Thyroid gland (tissue), 4 donors: Measurements from ENCODE around the gene MLXIPL. TPM values are rescaled to one million over a fixed set of nuclear protein-coding genes. Genes with fewer than 3 reads are reported as not detected.

Experiments used
- DNase-seq, 2 donors: peaks; one replicate each; pipeline ENCODE4 v3.0.0-alpha.2; 2019
- H3K27ac ChIP-seq, 3 donors: fragments of 200-600 bp; sonication (generic); 1 replicate in 2 of 3; 2 replicates in 1 of 3; pipeline ENCODE4 v1.5.1; 2016 to 2019; ENCODE audit warnings: mild to moderate bottlenecking in 1 of 3, moderate library complexity in 1 of 3
- H3K27me3 ChIP-seq: fragments of 200-600 bp; sonication (generic); one replicate; pipeline ENCODE4 v1.5.1; 2019
- H3K36me3 ChIP-seq, 2 donors: fragments of 200-600 bp; sonication (generic); one replicate each; pipeline ENCODE4 v1.5.1; 2016 to 2019
- H3K4me1 ChIP-seq, 2 donors: fragments of 200-600 bp; sonication (generic); one replicate each; pipeline ENCODE4 v1.5.1; 2017 to 2019
- H3K4me3 ChIP-seq, 3 donors: fragments of 200-600 bp; sonication (generic); replicated peaks in 1 of 3; 1 replicate in 2 of 3; 2 replicates in 1 of 3; pipeline ENCODE4 v1.5.1; 2016; ENCODE audit warnings: mild to moderate bottlenecking in 1 of 3
- H3K9me3 ChIP-seq: fragments of 200-600 bp; sonication (generic); one replicate; pipeline ENCODE4 v1.5.1; 2017
- POLR2A ChIP-seq, 2 donors: fragments of 450-650 bp; IDR thresholded peaks; one replicate each; pipeline ENCODE4 v1.6.1; 2017; ENCODE audit warnings: antibody characterized with exemption in 2 of 2, mild to moderate bottlenecking in 2 of 2, moderate library complexity in 1 of 2
- WGBS, 2 donors: methylation state at CpG; one replicate each; pipeline ENCODE4 v1.1.5; 2017; 5-methylcytosine and 5-hydroxymethylcytosine counted together
- intact Hi-C: fragments of 100-400 bp; cut with DNase I; formaldehyde crosslinking; loops from one replicate; pipeline ENCODE4 v1.15.1; 2023
- total RNA-seq, 4 donors: library from RNA; depleted of rRNA; stranded (reverse); fragments of >200 nt; gene quantifications; one replicate each; pipeline ENCODE4 v1.2.3, GENCODE V29; 2016
- TF ChIP-seq, protein P1 (sequence below), 6 experiments: fragments of 200-600 bp in 3 of 6; fragments of 450-650 bp in 3 of 6; sonication (generic) in 3 of 6; IDR thresholded peaks; one replicate each; pipeline ENCODE4 v1.5.1; 2016 to 2019; ENCODE audit warnings: antibody characterized with exemption in 6 of 6, mild to moderate bottlenecking in 2 of 6, inconsistent platforms in 1 of 6, moderate library complexity in 1 of 6

Gene MLXIPL
- total RNA-seq, 4 donors from 2014 or later: 3.7 to 39.5 (median 8.7) TPM

GRCh38 chr7:73573276-73573675 lies 51.0 kb downstream of the MLXIPL start:
- H3K4me1 ChIP-seq: peaks cover 5 to 17% of the 10 kb centered on the region in 2 donors
- no peak overlapping the region for H3K27ac ChIP-seq
- no peak for DNase-seq
- no peak overlapping the region for H3K4me3 ChIP-seq
- peaks cover 50 to 51% of the 10 kb centered on the region in 2 donors for H3K36me3 ChIP-seq
- TF ChIP-seq, protein P1, sequence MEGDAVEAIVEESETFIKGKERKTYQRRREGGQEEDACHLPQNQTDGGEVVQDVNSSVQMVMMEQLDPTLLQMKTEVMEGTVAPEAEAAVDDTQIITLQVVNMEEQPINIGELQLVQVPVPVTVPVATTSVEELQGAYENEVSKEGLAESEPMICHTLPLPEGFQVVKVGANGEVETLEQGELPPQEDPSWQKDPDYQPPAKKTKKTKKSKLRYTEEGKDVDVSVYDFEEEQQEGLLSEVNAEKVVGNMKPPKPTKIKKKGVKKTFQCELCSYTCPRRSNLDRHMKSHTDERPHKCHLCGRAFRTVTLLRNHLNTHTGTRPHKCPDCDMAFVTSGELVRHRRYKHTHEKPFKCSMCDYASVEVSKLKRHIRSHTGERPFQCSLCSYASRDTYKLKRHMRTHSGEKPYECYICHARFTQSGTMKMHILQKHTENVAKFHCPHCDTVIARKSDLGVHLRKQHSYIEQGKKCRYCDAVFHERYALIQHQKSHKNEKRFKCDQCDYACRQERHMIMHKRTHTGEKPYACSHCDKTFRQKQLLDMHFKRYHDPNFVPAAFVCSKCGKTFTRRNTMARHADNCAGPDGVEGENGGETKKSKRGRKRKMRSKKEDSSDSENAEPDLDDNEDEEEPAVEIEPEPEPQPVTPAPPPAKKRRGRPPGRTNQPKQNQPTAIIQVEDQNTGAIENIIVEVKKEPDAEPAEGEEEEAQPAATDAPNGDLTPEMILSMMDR (IDR thresholded peaks at IDR 0.05): no peak
- TF ChIP-seq POLR2A (IDR thresholded peaks at IDR 0.05): no peak
- H3K27me3 ChIP-seq: no peaks in the 10 kb centered on the region
- no peaks in the 10 kb centered on the region for H3K9me3 ChIP-seq
- intact Hi-C loops: no loop called here
- WGBS, 2 donors: 97 to 98% methylated on average over 9 of the region's 9 CpGs

GRCh38 chr7:73572767-73573186 lies 51.5 kb downstream of the MLXIPL start:
- H3K4me3 ChIP-seq: no peak overlapping the region
- intact Hi-C loops: no loop called here
- peaks cover 4 to 15% of the 10 kb centered on the region in 2 donors for H3K4me1 ChIP-seq
- WGBS, 2 donors: 85 to 89% methylated on average over 6 of the region's 6 CpGs
- H3K9me3 ChIP-seq: no peaks in the 10 kb centered on the region
- no peak for DNase-seq
- H3K27ac ChIP-seq: no peak overlapping the region
- no peaks in the 10 kb centered on the region for H3K27me3 ChIP-seq
- H3K36me3 ChIP-seq: peaks cover 50 to 51% of the 10 kb centered on the region in 2 donors
- TF ChIP-seq POLR2A (IDR thresholded peaks at IDR 0.05): no peak
- TF ChIP-seq, protein P1 (IDR thresholded peaks at IDR 0.05): no peak

DNA sequence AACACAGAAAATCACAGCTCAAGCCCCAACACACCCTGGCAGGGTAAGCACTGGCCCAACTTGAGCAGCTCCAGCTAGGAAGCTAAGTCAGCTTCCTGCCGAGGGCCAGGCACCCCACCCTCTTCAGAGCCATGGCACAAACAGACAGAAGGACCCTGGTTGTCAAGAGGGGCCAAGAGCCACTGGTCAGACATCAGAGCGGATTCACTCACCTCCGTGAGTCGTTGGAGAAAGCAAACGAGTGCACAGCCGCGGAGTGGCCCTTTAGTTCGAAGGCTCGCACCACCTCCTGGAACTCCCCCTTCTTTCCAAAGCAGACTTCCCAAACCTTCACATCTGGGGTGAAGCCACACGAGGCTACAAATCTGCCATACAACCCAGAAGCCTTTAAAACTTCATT lies 53.3 kb downstream of the MLXIPL start:
- Histone ChIP-seq H3K27ac (no peak overlapping the region), H3K27me3 (no peaks in the 10 kb centered on the region), H3K9me3 (no peaks in the 10 kb centered on the region), H3K4me3 (no peak overlapping the region), H3K36me3 (peaks cover 50 to 51% of the 10 kb centered on the region in 2 donors), H3K4me1 (no peaks in the 10 kb centered on the region)
- intact Hi-C loops: no loop called here
- no peak for DNase-seq
- TF ChIP-seq, protein P1 (IDR thresholded peaks at IDR 0.05): no peak
- no peak for TF ChIP-seq POLR2A (IDR thresholded peaks at IDR 0.05)
- WGBS, 2 donors: 94 to 98% methylated on average over 9 of the region's 10 CpGs

DNA sequence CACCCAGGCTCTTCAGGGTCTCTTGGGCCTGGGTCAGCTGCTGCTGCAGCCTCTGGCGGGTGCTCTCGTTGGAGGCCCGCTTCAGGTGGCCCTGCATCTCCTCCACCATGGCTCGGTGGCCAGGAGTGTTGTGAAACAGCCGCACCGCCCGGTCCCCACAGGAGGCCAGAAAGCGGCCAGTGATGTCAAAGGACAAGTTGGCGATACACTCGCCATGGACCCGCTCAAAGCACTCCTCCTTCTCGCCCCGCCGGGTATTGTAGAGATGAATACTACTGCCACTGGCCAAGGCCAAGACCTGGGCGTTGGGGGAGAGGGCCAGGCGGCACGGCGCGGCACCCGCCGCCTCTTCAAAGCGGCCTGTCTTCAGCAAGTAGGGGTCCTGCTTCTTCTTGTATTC lies 53.8 kb downstream of the MLXIPL start:
- Histone ChIP-seq H3K9me3 (no peaks in the 10 kb centered on the region), H3K36me3 (peaks cover 50 to 51% of the 10 kb centered on the region in 2 donors), H3K27me3 (no peaks in the 10 kb centered on the region), H3K27ac (no peak overlapping the region), H3K4me3 (no peak overlapping the region), H3K4me1 (no peaks in the 10 kb centered on the region)
- no peak for TF ChIP-seq POLR2A (IDR thresholded peaks at IDR 0.05)
- TF ChIP-seq, protein P1 (IDR thresholded peaks at IDR 0.05): no peak
- intact Hi-C loops: no loop called here
- no peak for DNase-seq
- 97 to 98% methylated on average over 11 to 22 of the region's 22 CpGs for WGBS, 2 donors

DNA sequence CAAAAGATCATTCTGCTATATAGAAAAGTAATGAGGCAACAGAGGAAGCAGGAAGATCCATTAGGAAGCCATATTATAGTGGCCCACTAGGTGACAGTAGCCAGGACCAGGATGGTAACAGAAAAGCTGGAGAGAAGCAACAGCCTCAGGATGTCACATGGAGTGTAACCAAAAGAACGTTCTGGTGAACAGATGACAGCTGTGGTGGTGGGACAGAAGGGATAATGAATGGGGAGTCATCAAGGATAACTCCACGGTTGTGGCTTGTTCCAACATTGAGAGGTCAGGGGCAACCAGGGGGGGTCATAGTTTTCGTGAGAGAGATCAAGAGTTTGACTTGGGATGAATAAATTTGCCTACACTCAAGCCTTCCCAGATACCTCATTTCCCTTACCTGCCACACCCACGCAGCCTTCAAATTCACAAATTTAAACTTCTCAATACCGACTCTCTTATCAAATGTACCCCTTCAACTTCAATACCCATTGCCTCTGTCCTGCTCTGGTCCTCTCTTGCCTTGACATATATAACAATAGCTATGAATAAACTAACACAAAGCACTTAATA lies 55.2 kb downstream of the MLXIPL start:
- Histone ChIP-seq H3K9me3 (no peaks in the 10 kb centered on the region), H3K36me3 (peaks cover 43 to 46% of the 10 kb centered on the region in 2 donors), H3K4me1 (no peaks in the 10 kb centered on the region), H3K27ac (no peak overlapping the region), H3K4me3 (no peak overlapping the region), H3K27me3 (no peaks in the 10 kb centered on the region)
- TF ChIP-seq, protein P1 (IDR thresholded peaks at IDR 0.05): no peak
- TF ChIP-seq POLR2A (IDR thresholded peaks at IDR 0.05): no peak
- WGBS, 2 donors: 82 to 83% methylated on average over 5 of the region's 5 CpGs
- intact Hi-C loops: no loop called here
- no peak for DNase-seq
